NCI-H748 (cell line): Measurements from ENCODE around the gene WDR27.

Experiments
- DNase-seq: peaks from one replicate; lab custom pipeline; 2025; ENCODE audit not compliant: unreplicated experiment; lab: John Stamatoyannopoulos, UW

Gene WDR27

GRCh38 chr6:169641461-169642085 is 60.3 kb downstream of the WDR27 start:
- DNase-seq = no peak

GRCh38 chr6:169640983-169641382 is 60.8 kb downstream of the WDR27 start:
- DNase-seq = no peak

DNA sequence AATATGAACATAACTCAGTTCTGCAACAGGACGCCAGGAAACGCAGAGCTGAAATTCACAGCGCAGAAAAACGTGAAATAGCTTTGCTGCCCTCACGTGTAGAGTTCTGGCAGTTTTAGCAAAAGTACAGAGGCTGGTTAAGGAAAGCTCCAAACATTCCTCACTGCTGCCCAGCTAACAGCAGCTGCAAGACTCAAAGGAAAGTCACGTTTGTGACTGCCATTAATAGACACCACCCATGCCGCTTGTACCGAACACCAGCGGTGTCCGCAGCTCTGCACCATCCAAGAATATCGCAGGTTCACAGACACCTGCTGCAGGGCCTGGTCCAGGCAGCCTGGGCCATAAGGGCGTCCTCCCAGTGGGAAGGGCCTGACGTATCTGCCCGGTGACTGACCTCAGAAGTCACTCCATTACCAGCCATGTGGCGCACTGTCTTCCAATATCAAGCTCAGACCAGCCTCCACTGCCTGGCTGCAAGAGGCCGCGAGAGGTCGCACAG is 61.4 kb downstream of the WDR27 start:
- no peak for DNase-seq

DNA sequence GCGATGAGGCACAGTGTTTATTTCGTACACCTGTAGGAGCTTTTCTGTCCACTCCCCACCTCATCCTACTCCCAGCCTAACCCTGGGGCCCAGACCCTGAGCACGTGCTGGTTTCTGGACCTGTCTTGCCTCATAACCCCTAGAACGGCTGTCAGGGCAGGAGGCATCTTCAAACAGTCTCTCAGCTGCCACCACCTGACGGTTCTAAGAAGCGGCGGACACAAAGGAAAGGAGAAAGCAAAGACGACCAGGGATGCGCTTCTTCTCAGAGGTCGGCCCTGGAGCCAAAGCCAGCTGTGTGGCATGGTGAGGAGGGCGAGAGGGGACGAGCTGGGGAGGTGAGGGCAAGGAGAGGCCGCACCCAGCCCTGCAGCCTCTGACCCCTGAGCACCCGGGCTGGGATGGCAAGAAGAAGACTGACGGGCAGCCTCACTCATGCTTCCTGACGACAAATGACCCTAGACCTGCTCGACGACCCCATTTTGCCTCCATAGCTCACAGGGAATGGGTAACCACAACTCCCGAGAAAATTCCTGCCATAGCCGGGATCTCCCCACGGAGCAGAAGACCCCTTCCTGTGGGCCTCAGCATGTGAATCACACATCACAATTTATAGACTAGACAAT is 62.1 kb downstream of the WDR27 start:
- no peak for DNase-seq

DNA sequence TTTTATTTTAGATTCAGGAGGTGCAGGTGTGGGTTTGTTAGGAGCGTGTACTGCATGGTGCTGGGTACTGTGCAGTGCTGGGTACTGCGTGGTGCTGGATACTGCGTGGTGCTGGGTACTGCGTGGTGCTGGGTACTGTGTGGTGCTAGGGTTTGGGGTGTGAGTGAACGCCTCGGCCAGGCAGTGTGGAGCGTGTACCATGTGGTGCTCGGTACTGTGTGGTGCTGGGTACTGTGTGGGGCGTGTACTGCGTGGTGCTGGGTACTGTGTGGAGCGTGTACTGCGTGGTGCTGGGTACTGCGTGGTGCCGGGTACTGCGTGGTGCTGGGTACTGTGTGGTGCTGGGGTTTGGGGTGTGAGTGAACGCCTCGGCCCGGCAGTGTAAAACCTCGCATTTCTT is 62.9 kb downstream of the WDR27 start:
- DNase-seq = no peak

DNA sequence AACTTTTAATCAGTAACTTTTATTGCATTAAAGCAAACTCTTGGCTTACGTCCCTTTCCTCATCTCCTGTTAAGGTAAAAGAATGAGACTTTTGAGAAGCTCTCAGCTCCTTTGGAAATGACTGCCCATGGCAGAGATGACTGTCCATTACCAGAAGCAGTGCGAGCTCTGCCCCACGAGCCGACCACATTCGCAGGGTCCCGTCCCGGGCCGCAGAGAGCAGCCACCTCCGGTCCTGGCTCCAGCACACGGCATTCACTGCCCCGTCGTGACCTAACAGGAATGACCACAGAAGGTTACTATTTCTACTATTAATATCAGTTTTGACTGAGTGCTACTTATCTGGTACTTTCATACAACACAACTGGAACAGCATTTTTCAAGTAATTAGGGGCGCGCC is 63.4 kb downstream of the WDR27 start:
- no peak for DNase-seq

DNA sequence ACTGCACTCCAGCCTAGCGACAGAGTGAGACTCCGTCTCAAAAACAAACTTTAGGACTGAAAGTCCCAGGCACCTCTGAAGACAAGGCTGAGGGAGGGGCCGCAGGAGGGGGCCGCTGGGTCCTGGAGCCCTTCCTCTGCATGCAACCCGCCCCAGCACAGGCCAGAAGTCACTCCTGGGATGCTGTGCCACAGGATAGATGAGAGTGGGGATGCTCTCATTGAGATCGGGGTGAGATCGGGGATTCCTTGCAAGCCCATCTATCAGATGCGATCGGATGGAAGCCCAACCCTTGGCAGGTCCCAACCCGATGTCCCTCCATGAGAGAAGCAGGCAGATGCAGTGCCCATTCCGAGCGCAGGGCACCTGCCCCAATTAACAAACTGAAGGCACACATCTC is 66.5 kb downstream of the WDR27 start:
- no peak for DNase-seq

GRCh38 chr6:169632841-169633240 is 69.0 kb downstream of the WDR27 start:
- no peak for DNase-seq

DNA sequence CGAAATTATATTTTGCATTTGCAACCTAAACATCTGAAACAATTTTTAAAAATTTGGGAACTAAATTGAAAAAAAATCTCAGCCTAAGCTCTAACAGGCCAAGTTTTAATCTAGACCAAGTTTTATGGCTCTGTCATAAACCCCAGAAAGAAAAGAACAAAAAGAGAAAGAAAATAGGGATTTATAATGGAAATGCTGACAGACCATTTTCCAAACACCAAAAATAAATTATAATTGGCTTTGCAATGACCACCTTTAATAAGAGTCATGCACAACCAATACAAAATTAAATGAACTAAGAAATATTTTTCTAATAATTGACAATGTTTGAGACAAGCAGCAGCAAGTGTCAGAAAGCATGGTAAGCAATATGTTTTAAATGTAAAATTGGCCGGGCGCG is 72.6 kb downstream of the WDR27 start:
- DNase-seq = no peak

GRCh38 chr6:169627736-169628607 is 73.9 kb downstream of the WDR27 start:
- DNase-seq = no peak

- no peak for DNase-seq
These were observed 75.2 kb downstream of the WDR27 start for GRCh38 chr6:169626649-169627048.

DNA sequence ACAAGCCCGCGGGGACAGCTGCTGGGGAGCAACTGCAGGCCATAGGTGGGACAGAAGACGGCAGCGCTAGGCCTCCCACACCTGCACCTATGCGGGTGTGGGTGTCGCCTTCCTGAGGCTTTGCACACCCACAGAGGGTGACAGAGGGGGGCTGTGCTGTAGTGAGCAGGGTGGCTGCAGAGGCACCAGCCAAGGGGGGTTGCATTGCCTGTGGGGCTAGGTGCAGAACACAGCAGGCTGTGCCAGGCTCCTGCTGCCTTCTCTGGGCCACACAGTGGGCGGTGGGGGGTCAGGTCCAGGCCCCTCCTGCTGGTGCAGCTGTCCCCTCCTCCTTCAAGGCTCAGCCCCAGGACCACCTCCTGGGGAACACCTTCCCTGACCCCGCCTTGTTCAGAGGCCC is 75.7 kb downstream of the WDR27 start:
- DNase-seq = no peak

GRCh38 chr6:169625376-169625775 is 76.5 kb downstream of the WDR27 start:
- no peak for DNase-seq

DNA sequence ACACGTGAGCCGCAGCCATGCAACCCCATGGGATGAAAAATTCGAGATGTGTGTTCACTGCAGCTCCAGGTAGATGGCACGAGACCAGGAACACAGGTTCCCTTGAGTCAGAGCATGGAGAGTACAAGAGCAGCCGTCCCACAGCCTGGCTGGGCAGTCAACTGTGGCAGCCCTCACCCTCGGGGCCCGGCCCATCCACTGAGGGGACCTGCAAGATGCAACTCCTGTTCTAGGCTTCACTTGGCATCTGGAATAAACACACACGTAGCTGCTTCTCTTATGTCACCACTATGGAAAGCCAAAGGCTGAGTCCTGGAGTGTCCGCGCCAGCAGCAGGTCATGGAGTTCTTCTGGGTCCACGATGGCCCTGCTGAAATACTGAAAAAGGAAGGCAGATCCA is 77.0 kb downstream of the WDR27 start:
- no peak for DNase-seq

DNA sequence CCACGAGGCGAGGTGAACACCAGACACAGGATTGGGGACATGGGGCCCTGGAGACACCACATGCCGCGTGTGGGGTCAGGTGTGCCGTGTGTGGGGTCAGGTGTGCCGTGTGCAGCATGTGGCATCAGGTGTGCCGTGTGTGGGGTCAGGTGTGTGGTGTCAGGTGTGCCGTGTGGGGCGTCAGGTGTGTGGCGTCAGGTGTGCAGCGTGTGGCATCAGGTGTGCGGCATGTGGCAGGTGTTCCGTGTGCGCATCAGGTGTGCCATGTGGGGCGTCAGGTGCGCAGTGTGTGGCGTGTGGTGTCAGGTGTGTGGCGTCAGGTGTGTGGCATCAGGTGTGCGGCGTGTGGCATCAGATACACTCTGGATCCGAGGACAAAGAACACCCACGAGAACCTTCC is 77.9 kb downstream of the WDR27 start:
- DNase-seq = no peak

DNA sequence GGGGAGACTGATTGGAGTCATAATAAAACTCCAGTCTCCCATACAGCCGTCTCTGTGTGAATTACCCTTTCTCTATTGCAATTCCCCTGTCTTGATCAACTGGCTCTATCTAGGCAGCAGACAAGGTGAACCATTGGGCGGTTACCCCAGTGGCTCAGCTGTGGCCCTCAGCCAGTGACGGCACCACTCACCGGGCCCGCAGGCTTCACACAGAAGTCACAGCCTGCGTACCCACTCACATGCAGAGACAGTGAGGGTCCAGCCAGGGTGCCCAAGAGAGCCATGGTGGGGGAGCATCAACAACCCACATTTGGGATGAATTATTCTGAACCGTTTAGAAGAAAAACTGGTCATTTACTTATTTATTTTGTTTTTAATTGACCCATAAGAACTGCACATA is 78.5 kb downstream of the WDR27 start:
- DNase-seq = no peak

- DNase-seq = no peak
These were observed 79.2 kb downstream of the WDR27 start for GRCh38 chr6:169622618-169623017.

DNA sequence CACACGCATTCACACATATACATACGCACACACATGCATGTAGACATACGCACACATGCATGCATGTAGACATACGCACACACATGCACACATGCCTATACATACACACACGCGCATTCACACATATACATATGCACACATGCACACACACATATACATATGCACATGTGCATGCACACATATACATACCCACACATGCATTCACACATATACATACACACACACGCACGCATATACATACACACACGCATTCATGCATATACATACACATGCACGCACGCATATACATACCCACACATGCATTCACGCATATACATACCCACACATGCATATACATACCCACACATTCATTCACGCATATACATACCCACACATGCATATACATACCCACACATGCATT is 80.5 kb downstream of the WDR27 start:
- no peak for DNase-seq

GRCh38 chr6:169620171-169621130 is 81.4 kb downstream of the WDR27 start:
- no peak for DNase-seq

DNA sequence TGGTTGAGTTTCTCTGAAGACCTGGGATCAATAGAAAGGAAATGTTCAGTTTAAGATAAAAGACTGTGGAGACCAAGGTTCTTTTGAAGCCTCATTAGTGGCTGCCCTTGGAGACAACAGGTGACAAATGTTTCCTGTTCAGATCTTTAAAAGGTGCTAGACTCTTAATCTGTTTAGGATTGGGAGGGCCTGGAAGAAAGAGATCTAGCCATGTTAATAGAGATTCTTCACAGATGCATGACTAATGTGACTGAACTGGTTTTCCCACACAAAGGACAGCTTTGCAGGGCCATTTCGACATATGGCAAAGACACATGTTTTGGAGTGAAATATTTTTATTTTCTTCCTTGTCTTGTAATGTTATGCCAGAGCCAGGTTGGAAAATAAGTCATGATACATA is 82.2 kb downstream of the WDR27 start:
- DNase-seq = no peak
